ENCODE measurements around the gene SYNE1. TPM values are rescaled to one million over a fixed set of nuclear protein-coding genes. Genes with fewer than 3 reads are reported as not detected.

SYNE1 gene
- total RNA-seq, 1 donor from 2014 or later, result 195 TPM

DNA sequence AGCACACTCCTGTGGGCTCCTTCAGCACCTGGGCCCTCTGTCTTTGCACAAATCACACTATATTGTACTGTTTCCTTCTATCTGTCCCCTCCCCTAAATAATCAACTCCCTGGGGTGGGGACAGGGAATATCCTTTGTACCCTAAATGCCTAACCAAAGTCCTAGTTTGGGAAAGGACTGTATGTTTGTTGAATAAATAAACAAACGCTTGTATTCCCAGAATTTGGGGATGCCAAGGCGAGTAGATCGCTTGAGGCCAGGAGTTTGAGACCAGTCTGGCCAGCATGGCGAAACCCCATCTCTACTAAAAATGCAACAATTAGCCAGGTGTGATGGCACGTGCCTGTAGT lies 322.7 kb downstream of the SYNE1 start:
- no peak for DNase-seq (ENCODE audit: low read depth)

DNA sequence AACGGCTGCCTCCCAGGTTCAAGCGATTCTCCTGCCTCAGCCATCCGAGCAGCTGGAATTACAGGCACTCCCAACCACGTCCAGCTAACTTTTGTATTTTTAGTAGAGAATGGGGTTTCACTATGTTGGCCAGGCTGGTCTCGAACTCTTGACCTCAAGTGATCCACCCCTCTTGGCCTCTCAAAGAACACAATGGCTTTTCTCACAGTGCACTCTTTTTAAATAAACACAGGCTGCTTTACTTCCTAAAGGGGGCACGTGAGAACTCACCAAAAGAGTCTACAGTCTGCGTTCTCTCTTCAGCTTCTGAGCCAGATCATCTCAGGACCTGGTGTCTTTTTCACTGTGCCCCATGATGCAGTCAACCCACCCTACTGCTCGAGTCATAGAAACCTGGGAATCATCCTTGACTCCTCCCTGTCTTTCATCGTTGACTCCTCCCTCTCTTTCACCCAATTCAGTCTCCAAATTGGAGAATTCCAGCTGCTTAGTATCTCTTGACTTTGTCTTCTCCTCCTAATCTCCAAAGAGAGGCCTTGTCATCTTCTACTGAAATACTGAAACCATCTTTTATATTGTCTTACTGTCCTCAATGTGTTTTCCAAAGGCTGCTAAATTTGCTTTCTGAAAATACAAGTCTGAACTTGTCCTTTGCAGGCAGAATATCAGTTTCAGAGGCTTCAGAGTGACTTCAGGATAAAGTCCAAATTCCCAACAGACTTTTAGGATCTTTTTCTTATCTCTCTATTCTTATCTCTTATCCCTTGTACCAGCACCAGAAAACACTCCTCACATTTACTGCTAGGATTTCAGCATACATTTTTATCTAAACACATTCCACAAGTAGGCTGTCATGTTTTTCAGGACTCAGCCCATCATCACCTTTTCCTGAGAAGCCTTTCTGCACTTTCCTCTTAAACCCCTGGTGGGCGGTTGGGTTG lies 323.4 kb downstream of the SYNE1 start:
- no peak for DNase-seq (ENCODE audit: low read depth)

DNA sequence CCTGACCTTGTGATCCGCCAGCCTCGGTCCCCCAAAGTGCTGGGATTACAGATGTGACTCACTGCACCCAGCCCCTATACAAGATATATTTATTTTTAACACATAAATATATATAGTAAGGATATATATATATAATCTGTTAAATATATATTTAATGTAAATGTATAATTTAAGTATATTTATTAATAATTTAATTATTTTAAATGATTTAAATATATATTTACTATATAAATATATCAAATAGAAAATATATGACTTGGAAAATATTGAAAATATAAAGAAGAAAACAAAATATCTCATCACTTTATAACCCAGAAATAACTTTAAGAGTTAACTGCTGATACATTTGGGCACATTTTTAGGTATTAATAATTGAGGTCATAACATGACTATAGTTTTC lies 324.7 kb downstream of the SYNE1 start:
- no peak for DNase-seq (ENCODE audit: low read depth)

DNA sequence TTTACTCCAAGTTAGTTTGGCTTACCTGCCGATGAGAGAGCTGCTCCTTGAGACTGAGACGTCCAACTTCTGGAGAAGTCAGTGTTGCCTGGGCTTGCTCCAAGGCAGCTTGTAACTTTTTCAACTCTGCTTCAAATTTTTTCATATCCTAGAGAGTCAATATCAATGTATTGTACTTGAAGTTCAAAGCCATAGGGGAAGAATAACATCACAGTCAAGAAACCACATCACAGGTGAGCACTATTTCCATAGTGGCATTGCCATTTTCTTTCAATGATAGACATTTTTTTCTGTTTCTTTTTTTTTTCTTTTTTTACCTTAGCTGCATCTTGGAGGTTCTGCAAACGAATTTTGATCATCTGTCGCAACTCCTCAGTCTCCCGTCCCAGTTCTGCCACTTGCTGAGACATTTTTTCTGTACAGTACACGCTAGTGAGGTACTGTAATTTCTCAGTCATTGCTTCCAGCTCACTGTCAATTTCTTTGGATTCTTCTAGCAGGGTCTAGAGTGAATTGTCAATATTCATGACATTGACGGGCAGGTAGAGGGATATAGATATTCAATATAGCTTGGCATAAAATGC lies 326.7 kb downstream of the SYNE1 start:
- no peak for DNase-seq (ENCODE audit: low read depth)

DNA sequence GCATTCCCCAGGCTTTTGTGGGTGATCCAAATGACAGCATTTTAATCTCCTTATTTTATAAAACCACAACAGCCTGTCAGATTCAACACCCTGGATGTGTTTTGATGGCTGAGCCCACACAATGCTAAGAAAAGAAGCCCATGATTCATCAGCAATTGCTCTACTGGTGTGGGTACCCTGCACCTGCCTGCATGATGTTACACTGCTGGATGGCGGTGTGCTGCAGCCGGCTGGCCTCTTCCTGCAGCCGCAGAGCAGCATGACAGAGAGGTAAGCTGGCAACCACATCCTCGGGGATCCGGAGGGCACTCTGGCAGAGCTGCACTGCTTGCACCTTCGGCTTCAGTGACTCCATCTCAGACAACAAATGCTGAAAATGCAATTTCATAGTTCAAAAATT lies 327.5 kb downstream of the SYNE1 start:
- no peak for DNase-seq (ENCODE audit: low read depth)

DNA sequence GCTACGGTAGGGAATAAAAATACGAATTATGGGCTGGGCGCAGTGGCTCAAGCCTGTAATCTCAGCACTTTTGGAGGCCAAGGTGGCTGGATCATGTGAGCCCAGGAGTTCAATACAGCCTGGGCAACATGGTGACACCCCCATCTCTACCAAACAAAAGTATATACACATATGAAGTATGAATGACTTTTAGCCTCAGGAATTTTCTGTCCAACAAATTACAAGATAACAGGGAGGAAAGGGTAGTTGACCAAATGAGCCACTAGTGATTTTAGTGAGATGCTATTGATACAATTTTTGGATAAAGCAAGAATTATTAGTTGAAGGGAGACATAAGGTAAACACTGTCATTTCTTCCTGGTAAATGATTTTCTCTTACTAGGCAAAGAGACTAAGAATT lies 328.2 kb downstream of the SYNE1 start:
- DNase-seq (ENCODE audit: low read depth), result no peak

DNA sequence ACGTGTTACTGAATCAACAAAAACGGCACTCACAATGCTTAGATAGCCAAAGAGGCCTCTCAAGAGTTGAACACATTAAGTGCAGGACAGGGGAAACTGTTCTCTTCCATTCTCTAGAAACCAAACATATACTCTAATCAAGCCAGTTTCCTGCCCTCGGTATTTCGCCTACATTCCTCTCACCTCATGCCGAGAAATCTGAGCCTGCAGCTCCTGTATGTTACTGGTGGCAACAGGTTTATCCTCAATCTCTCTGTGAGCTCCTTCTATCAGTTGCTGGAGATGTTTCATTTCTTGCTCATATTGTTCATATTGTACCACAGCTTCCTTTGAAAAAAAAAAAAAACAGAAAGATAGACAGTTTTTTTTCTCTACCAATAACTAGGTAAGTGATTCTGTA lies 328.9 kb downstream of the SYNE1 start:
- DNase-seq (ENCODE audit: low read depth), result no peak

DNA sequence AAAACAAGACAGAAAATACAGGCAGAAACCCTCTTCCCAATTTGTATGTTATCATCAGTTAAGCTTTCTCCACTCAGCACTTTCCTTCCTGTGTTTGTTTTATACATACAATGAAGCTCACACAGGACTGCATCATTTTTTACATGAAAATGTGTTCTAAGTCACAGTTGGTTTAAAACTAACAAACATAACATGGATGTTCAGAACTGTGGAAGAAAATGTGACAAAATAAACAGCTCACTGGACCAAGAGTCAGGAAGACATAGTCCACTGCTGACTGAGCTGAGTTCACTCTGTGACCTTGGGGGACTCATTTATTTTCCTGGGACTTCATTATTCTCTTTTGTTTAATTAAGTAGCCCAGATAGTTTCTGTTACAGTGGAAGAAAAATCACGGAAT lies 331.5 kb downstream of the SYNE1 start:
- DNase-seq (ENCODE audit: low read depth), result no peak

DNA sequence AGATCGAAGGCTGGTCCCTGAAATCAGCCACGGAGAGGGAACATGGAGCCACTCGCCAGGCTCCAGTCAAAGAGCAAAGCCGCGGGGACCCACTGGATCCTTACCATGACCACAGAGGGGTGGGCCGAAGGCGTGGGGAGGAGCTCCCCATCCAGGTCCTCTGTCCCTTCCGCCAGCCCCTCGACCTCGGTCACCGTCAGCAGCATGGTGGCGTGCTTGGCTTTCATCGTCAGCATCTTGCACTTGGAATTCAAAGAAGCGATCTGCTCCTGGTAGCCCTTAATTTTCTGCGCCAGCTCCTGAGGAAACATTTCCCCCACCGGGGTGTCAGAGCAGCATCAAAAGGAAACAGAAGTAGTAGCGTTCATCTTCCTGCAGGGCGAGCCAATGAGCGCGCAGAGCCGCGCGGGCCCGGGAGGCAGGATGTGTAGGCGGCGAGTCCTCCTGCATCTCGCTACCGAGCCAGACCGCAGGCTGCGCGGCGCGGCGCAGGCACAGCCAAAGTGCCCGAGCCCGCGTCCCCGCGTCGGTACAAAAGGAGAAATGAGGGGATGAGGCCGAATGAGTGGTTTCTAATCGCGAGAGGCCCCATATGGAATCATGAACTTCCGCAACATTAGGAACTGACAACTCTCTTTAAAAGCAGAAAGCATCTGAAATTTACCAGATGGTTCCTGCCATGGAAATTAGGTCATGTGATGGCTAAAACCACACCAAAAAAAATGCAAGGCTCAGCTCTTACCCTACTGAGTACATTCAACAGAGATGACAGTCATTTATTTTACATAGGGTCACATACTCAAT lies 335.2 kb downstream of the SYNE1 start:
- DNase-seq (ENCODE audit: low read depth), result peak; percentile 68

DNA sequence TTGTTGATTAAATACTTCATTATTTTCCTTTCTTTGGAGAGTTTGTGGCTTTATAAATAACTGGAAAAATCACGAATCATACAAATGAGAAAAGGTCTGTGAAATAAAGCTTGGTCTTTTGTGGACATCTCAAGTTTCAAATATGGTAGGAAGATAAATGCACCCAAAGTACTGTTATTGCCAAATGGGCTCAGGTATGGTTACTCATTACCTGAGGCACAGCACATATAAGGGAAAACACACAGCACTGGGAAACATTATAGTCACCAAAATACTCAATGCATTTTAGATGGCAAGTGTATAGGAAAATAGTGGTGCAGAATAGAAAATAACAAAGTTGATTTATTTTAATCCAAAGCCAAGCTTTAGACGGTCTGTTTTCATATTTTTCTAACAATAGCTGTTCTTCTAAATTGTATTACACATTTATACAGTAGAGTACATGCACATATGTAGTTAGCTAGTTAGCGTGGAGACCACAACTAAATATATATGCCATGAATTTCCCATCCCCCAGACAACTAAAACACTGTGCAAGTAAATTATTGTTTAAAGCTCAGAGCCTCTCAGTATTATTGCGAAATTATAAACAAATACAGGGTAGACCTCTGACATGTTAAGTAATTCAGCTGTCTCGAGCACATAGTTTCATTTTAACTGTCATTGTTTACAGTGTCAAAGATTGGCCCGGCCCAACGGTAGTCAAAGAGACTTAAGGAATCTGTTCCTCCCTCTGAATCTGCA lies 336.0 kb downstream of the SYNE1 start:
- peak; percentile 89 for DNase-seq (ENCODE audit: low read depth)

DNA sequence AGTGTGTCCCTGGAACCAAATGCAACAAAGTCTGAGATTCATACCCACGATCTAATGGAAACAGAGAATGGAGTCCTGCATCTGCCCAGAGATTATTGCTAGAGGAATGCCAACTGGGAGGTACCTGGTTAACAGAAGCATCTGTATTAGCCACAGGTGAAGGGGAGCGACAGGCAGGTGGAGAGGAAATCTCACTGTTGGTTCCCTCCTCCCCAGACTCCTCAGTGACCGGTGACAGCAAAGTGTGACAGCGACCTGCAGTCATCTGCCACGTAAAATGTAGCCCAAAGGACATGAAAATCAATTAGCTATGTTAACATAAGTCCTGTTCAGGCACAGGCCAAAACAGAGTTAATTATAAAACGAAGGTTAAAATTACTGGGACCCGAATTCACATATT lies 336.6 kb downstream of the SYNE1 start:
- DNase-seq (ENCODE audit: low read depth), result no peak

DNA sequence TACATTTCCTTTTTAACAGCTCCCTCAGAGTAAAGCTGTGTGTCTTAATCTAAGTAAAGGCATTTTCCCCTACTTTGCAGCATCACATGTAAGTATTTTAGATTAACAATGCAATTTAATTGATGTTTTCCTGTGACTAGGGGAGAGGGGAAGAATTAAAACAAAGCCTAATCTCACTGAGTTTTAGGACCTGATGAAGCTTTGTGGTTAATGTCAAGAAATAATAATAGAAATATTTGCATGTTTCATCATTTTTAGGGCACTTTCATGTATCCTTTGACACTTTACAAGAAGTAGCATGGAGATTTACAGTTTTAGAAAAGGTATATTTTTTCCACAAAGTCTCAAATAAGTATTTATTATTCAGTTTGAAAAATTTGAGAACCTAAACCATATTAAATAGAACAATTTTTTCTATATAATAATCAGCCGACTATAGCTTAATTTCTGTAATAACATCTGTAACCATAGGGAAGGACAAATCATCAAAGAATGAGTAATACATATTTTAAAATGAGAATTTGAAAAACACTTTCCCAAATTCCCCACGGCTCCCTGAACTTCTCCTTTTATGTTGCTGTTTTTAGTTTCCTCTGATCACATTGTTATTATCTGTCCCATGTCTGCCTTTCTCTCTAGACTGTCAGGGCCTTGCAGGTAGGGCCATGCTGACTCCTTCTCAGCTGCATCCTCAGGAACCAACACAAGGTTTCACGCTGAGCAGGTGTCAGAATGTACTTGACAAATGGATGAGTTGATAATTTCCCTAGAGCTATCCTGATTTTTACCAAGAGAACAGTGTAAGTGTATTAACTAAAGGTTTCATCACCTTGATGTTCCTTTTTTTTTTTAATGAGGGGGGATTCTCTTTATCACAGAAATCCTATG lies 338.1 kb downstream of the SYNE1 start:
- no peak for DNase-seq (ENCODE audit: low read depth)

DNA sequence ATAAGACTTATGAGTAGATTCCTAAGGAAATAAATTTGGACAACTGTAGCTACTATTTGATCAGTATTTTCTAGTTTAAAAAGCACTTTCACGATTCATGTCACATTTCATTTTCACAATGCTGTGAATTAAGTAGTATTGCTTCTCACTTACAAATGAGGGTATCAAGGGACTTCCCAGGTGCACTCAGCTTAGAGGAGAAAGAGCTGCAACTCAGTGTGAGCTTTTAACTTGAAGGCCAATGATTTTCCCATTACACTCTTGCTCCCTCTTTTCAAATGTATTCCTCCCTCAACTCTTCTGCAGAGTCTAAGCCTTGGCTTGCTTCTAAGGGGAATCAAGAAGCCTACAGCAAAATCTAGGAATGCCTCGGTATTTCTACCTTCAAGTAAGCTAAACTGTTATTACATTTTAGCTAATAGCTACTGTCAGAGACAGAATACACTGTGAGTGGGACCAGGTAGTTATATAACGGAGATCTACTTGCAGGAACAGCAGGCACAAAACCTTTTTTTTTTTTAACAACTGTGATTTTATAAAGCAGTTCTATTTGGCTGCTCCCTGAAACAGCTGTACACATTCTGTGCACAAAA lies 339.0 kb downstream of the SYNE1 start:
- no peak for DNase-seq (ENCODE audit: low read depth)

DNA sequence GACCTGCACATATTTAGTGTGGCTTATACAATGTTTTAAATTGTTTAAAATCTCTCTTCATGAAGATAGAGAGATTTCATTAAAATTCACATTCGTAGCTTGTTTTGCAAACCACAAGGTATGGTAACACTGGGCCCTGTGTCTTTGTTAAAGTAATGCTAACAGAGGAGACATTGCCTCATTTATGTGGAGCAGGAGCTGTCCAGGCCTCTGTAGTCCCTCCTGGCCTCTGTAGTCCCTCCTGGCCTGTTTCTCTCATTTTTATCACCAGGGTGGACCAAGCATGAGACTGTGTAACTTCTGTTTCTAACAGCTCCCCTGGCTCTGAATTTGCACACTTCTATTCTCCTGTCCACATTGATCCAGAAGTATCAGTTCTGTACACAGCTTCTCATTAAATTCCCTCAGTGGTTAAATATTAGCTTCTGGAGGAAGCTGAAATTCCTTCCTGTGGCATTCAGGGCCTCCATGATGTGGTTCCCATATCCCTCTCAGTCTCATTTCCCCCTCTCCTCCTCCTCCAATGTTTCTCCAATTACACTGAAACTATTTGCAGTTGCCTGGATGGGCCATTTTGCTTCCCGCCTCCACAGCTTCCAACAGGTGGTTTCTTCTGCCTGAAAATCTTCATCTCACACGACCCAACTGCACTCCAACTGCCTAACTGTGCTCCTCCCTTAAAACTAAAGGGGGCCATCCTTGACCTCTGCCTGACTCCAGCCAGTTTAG lies 340.4 kb downstream of the SYNE1 start:
- peak; percentile 59 for DNase-seq (ENCODE audit: low read depth)

DNA sequence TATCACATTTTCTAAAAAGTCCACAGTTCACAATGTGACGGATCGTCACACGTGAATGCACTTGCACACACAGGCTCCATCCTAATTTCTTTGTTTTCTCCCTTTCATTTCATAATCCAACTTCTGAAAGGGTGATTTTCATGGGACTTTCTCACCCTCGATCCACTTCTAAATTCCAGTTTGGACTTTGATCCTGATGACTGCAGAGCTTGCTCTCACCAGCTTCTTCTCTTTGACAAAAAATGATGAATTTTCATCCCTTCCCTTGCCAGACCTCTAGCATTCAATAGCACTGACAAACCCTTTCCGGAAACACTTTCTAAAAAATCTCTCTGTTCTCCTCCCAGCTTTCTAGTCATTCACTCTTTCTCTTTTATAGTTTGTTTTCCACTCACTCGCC lies 341.2 kb downstream of the SYNE1 start:
- DNase-seq (ENCODE audit: low read depth), result peak; percentile 22

DNA sequence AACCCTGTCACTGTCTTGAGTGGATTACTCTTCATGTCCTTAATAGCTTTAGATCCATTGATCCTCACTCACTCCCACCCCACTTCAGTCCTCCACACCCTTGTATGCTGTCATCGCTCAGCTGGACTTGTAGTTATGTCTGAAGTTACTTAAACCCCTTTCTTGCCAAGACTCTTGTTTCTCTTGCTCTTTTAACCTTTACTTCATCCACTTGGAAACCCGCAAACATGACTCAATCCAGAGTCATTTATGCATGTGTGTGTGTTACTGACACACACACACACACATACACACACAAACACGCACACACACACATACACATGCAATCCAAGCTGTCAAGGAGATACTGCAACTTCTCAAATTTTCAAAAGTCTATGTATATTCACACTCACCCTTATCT lies 341.8 kb downstream of the SYNE1 start:
- DNase-seq (ENCODE audit: low read depth), result peak; percentile 75

DNA sequence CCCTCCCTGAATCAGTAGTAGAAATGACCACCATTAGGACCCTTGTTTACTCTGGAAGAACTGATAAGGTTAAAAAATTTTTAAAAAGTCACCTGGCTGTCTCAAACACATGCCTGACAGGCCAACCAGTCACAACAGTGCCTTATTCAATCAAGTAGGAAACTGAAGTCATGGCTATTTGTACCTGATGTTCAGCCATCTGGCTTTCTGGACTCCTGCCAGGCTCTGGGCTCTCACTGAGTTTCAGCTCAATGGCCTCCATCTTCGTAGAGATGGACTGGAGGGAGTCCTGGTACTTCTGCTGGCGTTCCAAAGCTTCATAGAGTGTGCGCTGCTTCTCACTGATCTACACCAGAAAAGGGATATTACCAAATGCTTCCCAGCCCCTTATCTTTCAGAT lies 343.8 kb downstream of the SYNE1 start:
- DNase-seq (ENCODE audit: low read depth), result no peak

DNA sequence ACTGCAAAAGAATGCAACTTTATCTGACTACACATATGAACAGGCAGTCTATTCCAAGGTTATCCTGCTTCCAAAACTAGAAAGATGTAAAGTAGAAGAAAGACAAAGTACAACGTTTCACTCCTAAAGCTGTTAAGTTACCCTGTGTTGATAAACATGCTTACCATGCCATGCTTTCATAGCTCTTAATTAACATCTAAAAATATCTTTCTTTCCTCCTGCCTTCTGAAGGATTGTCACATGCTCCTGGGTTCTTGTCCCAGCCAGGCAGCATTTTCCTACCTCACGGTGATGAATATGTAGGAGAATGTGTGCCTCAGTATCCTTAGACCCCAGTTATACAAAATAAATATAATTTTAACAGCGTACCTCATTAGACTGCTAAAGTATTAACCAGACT lies 344.6 kb downstream of the SYNE1 start:
- no peak for DNase-seq (ENCODE audit: low read depth)

DNA sequence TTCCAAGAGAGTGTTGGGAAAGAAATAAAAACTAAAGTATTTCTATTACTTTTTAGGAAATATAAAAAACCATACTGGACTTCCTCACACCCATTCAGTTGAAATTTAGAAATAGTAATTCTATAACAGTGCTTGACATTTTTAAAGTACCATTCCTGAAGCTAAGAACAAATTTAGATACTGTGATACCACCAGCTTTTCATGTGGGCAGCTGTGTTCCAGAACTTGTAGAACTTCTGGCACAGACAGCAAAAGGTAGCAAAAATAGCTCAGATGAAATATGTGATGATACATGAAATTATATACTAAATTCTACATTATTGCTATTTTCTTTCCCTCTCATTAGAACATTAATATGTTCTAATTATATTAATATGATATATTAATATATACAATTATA lies 346.5 kb downstream of the SYNE1 start:
- DNase-seq (ENCODE audit: low read depth), result no peak

DNA sequence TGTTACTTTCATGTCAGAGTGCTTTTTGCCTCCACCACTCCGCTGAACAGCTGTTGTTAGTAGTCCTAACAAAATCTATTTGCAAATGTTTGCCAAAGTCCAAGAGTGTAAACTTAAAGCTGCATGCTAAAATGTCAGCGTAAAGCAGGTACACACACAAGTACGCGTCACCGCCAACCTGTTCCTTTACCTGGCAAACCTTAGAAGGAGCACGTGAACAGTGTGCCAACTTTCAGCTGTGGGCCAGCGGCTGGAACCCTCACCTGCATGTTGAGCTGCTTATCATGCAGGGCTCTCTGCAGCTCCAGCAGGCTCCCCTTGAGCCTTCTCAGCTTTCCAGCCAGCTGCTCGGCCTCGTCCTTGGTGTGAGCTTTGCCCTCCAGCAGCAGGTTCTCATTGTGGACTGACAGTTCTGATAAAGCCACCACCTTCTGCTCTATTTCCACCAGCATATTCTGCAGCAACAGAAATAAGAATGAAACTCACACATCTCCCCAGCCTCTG lies 359.3 kb downstream of the SYNE1 start:
- DNase-seq (ENCODE audit: low read depth), result no peak
